GM03348 (cell line): ENCODE results near the gene GATAD2A.

Experiments
- DNase-seq: peaks from one replicate; pipeline ENCODE4 v3.0.0; 2012; ENCODE audit warnings: low spot score

GATAD2A gene

GRCh38 chr19:19422156-19422555 is 16.7 kb downstream of the GATAD2A start:
- DNase-seq, result no peak

- DNase-seq, result no peak
Observed at GRCh38 chr19:19423322-19423721, 17.8 kb downstream of the GATAD2A start.

GRCh38 chr19:19425170-19425875 is 19.8 kb downstream of the GATAD2A start:
- DNase-seq, result no peak

- DNase-seq, result no peak
Observed at GRCh38 chr19:19426216-19426615, 20.7 kb downstream of the GATAD2A start.

- no peak for DNase-seq
Observed at GRCh38 chr19:19426799-19427198, 21.3 kb downstream of the GATAD2A start.

- DNase-seq, result no peak
Observed at GRCh38 chr19:19427302-19427701, 21.8 kb downstream of the GATAD2A start.

GRCh38 chr19:19427944-19428343 is 22.5 kb downstream of the GATAD2A start:
- no peak for DNase-seq

- no peak for DNase-seq
Observed at GRCh38 chr19:19428746-19429145, 23.3 kb downstream of the GATAD2A start.

GRCh38 chr19:19429361-19429760 is 23.9 kb downstream of the GATAD2A start:
- DNase-seq, result no peak

- no peak for DNase-seq
Observed at GRCh38 chr19:19432732-19433131, 27.3 kb downstream of the GATAD2A start.

GRCh38 chr19:19433666-19434213 is 28.3 kb downstream of the GATAD2A start:
- no peak for DNase-seq

- peak; percentile 84 for DNase-seq
Observed at GRCh38 chr19:19434483-19435045, 29.1 kb downstream of the GATAD2A start.

- DNase-seq, result no peak
Observed at GRCh38 chr19:19436137-19436691, 30.7 kb downstream of the GATAD2A start.

- DNase-seq, result no peak
Observed at GRCh38 chr19:19438366-19439175, 33.1 kb downstream of the GATAD2A start.

- no peak for DNase-seq
Observed at GRCh38 chr19:19439176-19439482, 33.7 kb downstream of the GATAD2A start.

GRCh38 chr19:19443283-19443682 is 37.8 kb downstream of the GATAD2A start:
- DNase-seq, result no peak

- no peak for DNase-seq
Observed at GRCh38 chr19:19443902-19444680, 38.6 kb downstream of the GATAD2A start.

- DNase-seq, result peak; percentile 58
Observed at GRCh38 chr19:19444681-19445155, 39.2 kb downstream of the GATAD2A start.

- no peak for DNase-seq
Observed at GRCh38 chr19:19445288-19445687, 39.8 kb downstream of the GATAD2A start.

- no peak for DNase-seq
Observed at GRCh38 chr19:19445911-19446361, 40.5 kb downstream of the GATAD2A start.

- no peak for DNase-seq
Observed at GRCh38 chr19:19446655-19447437, 41.4 kb downstream of the GATAD2A start.
